Left lung (tissue), 10 donors: ENCODE measurements around the gene ANKS1B. TPM values are rescaled to one million over a fixed set of nuclear protein-coding genes. Genes with fewer than 3 reads are reported as not detected.

Experiments used
- ATAC-seq: fragments of 200-7000 bp; cut with Tn5 transposase; one replicate; pipeline ENCODE4 v1.9.1; 2020; ENCODE audit warnings: moderate library complexity
- DNase-seq, 4 donors: peaks; one replicate each; pipeline ENCODE4 v3.0.0-alpha.2; 2013 to 2020
- H3K27ac ChIP-seq, 2 donors: fragments of 200-600 bp; sonication (generic) in 1 of 2; one replicate each; pipeline versions ENCODE4 v1.5.0 to v1.8.0; 2020 to 2021
- H3K27me3 ChIP-seq, 2 donors: fragments of 200-600 bp; sonication (generic) in 1 of 2; one replicate each; pipeline versions ENCODE4 v1.5.0 to v1.8.0; 2020 to 2021
- H3K36me3 ChIP-seq, 2 donors: fragments of 200-600 bp; sonication (generic) in 1 of 2; one replicate each; pipeline versions ENCODE4 v1.5.0 to v1.8.0; 2020 to 2021
- H3K4me1 ChIP-seq, 2 donors: fragments of 200-600 bp; one replicate each; pipeline ENCODE4 v1.8.0; 2021
- H3K4me3 ChIP-seq, 2 donors: fragments of 200-600 bp; sonication (generic) in 1 of 2; one replicate each; pipeline versions ENCODE4 v1.5.0 to v1.8.0; 2020 to 2021; ENCODE audit warnings: mild to moderate bottlenecking in 1 of 2
- H3K9me3 ChIP-seq, 2 donors: fragments of 200-600 bp; sonication (generic) in 1 of 2; one replicate each; pipeline versions ENCODE4 v1.5.0 to v1.8.0; 2020 to 2021
- CTCF ChIP-seq, 2 donors: fragments of 200-600 bp; sonication (generic) in 1 of 2; IDR thresholded peaks; one replicate each; pipeline versions ENCODE4 v1.5.0 to v1.8.0; 2021; ENCODE audit warnings: antibody characterized with exemption in 2 of 2
- intact Hi-C, 2 donors: fragments of 100-400 bp; cut with DNase I; formaldehyde crosslinking; loops; one replicate each; pipeline versions ENCODE4 v1.11.2 to v1.14.2; 2022
- polyA plus RNA-seq, 6 donors: library from polyadenylated mRNA; unstranded; fragments of 120-200 nt; gene quantifications; one replicate each; pipeline ENCODE4 v1.2.1, GENCODE V29; 2013; ENCODE audit not compliant: insufficient read length in 6 of 6
- total RNA-seq, 2 donors: library from RNA; stranded (reverse); fragmentation: NEBNext Ultra II Directional; extraction: Animal tissue kit (Norgen Biotek cat#: 25700); gene quantifications; one replicate each; pipeline ENCODE4 v1.2.1, GENCODE V29; 2021
- donor health status: DM: no; HTN: yes; CAD: no.
- donor health status: DM: no; HTN: no; CAD: no.

ANKS1B gene
- total and polyA plus RNA-seq, 8 donors, result 4.9 to 31.8 (median 14.9) TPM

DNA sequence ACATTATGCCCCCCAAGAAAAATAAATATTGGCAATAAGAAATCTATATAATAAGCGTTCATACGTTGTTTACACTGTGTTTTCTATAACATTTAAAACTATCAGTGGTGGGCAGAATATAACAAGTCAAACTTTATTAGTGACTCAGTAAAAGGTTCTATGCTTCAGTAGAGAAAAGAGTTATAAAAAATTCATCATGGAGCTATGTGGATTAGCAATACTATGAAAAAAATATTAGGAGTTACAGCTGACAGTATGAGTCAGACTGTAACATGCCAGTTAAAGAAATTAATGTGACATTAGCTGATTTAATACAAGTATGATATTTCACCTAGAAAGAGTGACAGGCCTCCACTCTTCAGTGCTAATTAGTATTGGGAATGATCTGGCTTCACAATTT is 462.3 kb downstream of the ANKS1B start:
- Histone ChIP-seq H3K27me3 (no peaks in the 10 kb centered on the region), H3K9me3 (peaks cover 0 to 14% of the 10 kb centered on the region in 2 donors), H3K36me3 (no peaks in the 10 kb centered on the region), H3K27ac (no peak overlapping the region), H3K4me3 (no peak overlapping the region), H3K4me1 (no peaks in the 10 kb centered on the region)
- ATAC-seq (no peak), DNase-seq (no peak)
- intact Hi-C loops, result no loop called here
- TF ChIP-seq CTCF (IDR thresholded peaks at IDR 0.05), result no peak

DNA sequence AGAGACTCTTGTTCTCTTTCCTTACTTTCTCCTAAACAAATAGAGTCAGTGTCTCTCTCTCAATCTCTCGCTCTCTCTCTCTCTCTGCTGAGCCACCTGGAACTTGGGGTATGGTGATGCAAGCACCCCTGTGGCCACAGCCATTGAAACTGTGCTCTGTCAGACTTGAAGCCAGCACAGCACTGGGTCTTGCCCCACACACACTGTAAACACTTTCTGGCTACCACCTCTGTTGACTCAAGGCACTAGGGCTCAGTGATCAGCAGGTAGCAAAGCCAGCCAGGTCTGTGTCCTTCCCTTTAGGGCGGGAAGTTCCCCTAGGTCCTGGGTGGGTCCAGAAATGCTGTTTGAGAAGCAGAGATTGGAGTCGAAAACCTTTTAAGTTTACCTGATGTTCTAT is 463.1 kb downstream of the ANKS1B start:
- ATAC-seq, result no peak
- intact Hi-C loops, result no loop called here
- no peaks in the 10 kb centered on the region for H3K27me3 ChIP-seq
- no peaks in the 10 kb centered on the region for H3K36me3 ChIP-seq
- no peaks in the 10 kb centered on the region for H3K4me1 ChIP-seq
- no peak overlapping the region for H3K27ac ChIP-seq
- no peak for DNase-seq
- no peak for TF ChIP-seq CTCF (IDR thresholded peaks at IDR 0.05)
- H3K4me3 ChIP-seq, result no peak overlapping the region
- H3K9me3 ChIP-seq, result peaks cover 0 to 14% of the 10 kb centered on the region in 2 donors

GRCh38 chr12:99513066-99513465 is 471.7 kb downstream of the ANKS1B start:
- no peaks in the 10 kb centered on the region for H3K27me3 ChIP-seq
- H3K36me3 ChIP-seq, result no peaks in the 10 kb centered on the region
- intact Hi-C loops, result no loop called here
- no peak overlapping the region for H3K4me3 ChIP-seq
- no peak for ATAC-seq
- no peak overlapping the region for H3K27ac ChIP-seq
- no peak for TF ChIP-seq CTCF (IDR thresholded peaks at IDR 0.05)
- peaks cover 0 to 12% of the 10 kb centered on the region in 2 donors for H3K9me3 ChIP-seq
- DNase-seq, result peak in 2 of 4 donors; percentile 9 to 11
- no peaks in the 10 kb centered on the region for H3K4me1 ChIP-seq

- DNase-seq (no peak), ATAC-seq (no peak)
- TF ChIP-seq CTCF (IDR thresholded peaks at IDR 0.05), result no peak
- no peak overlapping the region for H3K27ac ChIP-seq
- H3K27me3 ChIP-seq, result no peaks in the 10 kb centered on the region
- no peaks in the 10 kb centered on the region for H3K36me3 ChIP-seq
- H3K9me3 ChIP-seq, result peaks cover 0 to 6% of the 10 kb centered on the region in 2 donors
- no peak overlapping the region for H3K4me3 ChIP-seq
- intact Hi-C loops, result no loop called here
- H3K4me1 ChIP-seq, result no peaks in the 10 kb centered on the region
Measured at GRCh38 chr12:99505805-99506204, 478.9 kb downstream of the ANKS1B start.

DNA sequence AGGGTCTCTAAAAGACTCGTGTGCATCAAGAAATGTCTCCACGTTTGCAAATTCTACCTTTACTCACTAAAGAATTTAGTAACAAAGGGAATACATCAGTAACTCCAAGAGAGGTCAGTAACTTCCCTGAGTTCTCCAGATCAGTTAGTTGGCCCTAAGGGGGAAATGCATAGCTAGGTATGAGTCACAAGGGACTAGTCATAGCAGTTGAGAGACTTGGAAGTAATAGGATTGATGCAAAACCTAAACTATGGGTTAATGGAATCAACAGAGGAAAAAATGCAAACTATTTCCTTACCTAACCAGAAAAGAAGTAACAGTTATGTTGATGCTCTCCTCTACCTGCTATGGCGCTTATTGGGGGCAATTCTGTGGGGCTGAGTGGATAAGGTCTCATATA is 486.0 kb downstream of the ANKS1B start:
- no peak for ATAC-seq
- no peak overlapping the region for H3K4me3 ChIP-seq
- H3K27ac ChIP-seq, result no peak overlapping the region
- peaks cover 0 to 5% of the 10 kb centered on the region in 2 donors for H3K9me3 ChIP-seq
- H3K27me3 ChIP-seq, result no peaks in the 10 kb centered on the region
- intact Hi-C loops, result no loop called here
- no peaks in the 10 kb centered on the region for H3K4me1 ChIP-seq
- no peaks in the 10 kb centered on the region for H3K36me3 ChIP-seq
- DNase-seq, result no peak
- TF ChIP-seq CTCF (IDR thresholded peaks at IDR 0.05), result no peak
